ENCODE measurements around the gene MBD3L5.

GRCh38 chr19:6988257-6988656 lies 42.1 kb upstream of the MBD3L5 start:
- TF ChIP-seq CTCF (IDR thresholded peaks at IDR 0.05) (no peak), POLR2A (IDR thresholded peaks at IDR 0.05) (no peak)

Data from testis (tissue), 2 donors.